ENCODE results near the gene MPZL2.
A peak's percentile ranks its signal among the peaks of the same experiment; 100 is the strongest.

Gene MPZL2

DNA sequence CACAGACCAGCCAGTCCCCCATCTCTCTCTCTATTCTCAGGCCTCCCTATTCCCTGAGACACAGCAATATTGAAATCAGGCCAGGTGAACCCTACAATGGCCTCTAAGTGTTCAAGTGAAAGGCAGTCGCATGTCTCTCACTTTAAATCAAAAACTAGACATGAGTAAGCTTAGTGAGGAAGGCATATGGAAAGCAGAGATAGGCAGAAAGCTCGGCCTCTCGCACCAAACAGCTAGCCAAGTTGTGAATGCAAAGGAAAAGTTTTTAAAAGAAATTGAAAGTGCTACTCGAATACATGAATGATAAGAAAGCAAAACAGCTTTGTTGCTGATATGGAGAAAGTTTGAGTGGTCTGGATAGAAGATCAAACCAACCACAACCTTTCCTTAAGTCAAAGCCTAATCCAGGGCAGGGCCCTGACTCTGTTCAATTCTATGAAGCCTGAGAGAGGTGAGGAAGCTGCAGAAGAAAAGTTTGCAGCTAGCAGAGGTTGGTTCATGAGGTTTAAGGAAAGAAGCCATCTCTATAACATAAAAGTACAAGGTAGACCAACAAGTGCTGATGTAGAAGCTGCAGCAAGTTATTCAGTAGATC lies 19.8 kb upstream of the MPZL2 start:
- no peak for FAIRE-seq
- no peak for DNase-seq (ENCODE audit: low spot score)

- DNase-seq (ENCODE audit: low spot score) (no peak), FAIRE-seq (no peak)
Measured at GRCh38 chr11:118283037-118283636, 19.0 kb upstream of the MPZL2 start.

DNA sequence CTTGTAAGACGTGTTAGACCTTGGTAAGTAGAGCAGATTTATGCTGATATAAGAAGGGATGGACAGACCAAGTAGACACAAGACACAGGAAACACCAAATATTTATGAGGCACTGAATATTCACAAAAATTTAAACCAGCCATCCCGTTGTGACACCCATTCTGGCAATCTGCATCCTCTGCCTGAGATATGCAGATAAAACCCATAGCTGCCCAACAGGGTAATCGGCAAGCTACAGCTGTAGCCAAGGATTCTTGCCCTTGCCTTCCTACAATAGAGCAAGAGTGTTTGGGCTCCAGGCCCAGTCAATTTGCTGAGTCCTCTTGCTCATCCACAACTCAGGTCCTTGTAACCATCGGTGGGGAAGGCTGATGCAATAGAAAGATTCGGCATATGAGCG lies 18.5 kb upstream of the MPZL2 start:
- FAIRE-seq (no peak), DNase-seq (ENCODE audit: low spot score) (no peak)

- DNase-seq (ENCODE audit: low spot score) (no peak), FAIRE-seq (no peak)
Measured at GRCh38 chr11:118281284-118281683, 17.2 kb upstream of the MPZL2 start.

DNA sequence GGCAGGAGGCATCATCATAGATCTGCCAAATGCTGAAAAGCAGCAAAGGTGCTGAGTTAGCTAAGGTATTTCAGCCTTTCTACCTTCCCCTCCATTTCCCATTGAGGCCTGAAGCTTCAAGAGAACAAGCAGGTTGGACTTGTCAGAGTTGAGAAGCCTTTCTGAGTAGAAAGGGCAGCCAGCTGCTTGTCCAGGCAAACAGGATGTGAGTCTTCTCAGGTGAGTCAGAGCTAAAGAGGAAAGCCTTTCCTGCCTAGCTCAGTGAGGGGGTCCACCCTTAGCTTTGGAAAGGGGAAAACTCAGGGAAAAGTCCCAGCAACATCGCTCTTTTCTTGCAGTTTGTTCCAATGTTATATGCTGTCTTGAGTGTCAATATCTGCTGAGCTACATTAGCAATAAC lies 13.2 kb upstream of the MPZL2 start:
- no peak for FAIRE-seq
- peak; percentile 11 for DNase-seq (ENCODE audit: low spot score)

GRCh38 chr11:118276422-118276821 lies 12.3 kb upstream of the MPZL2 start:
- FAIRE-seq: no peak

GRCh38 chr11:118275176-118275575 lies 11.1 kb upstream of the MPZL2 start:
- FAIRE-seq: no peak
- no peak for DNase-seq (ENCODE audit: low spot score)

More at GRCh38 chr11:118276422-118276821, 12.3 kb upstream of the MPZL2 start:
- DNase-seq (ENCODE audit: low spot score): no peak

- DNase-seq (ENCODE audit: low spot score): no peak
- no peak for FAIRE-seq
Measured at GRCh38 chr11:118274186-118274585, 10.1 kb upstream of the MPZL2 start.

- FAIRE-seq (no peak), DNase-seq (ENCODE audit: low spot score) (no peak)
Measured at GRCh38 chr11:118272001-118272400, 7.9 kb upstream of the MPZL2 start.

- no peak for FAIRE-seq
Measured at GRCh38 chr11:118267486-118267885, 3.4 kb upstream of the MPZL2 start.

GRCh38 chr11:118265954-118266353 lies 1.9 kb upstream of the MPZL2 start:
- DNase-seq (ENCODE audit: low spot score): no peak
- no peak for FAIRE-seq

More at GRCh38 chr11:118267486-118267885, 3.4 kb upstream of the MPZL2 start:
- DNase-seq (ENCODE audit: low spot score): no peak

- no peak for FAIRE-seq
- no peak for DNase-seq (ENCODE audit: low spot score)
Measured at GRCh38 chr11:118264569-118265465, 720 bp upstream of the MPZL2 start.

- DNase-seq (ENCODE audit: low spot score) (no peak), FAIRE-seq (no peak)
Measured at GRCh38 chr11:118263112-118263511, 985 bp downstream of the MPZL2 start.

DNA sequence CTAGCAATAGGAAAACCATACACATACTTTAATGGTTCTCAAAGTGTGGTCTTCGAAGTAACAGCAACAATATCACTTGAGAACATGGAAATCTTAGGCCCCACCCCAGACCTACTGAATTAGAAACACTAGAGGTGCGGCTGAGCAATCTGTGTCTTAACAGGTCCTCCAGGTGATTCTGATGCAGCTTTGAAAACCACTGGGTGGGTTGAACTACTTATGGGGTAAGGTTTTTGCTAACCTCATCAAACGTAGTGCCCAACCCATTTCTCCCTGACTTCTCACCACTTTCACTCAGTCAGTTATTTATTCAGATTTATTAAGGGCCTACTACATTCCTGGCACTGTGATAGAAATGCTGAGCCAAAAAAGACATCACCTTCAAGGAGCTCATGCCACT lies 3.7 kb downstream of the MPZL2 start:
- DNase-seq (ENCODE audit: low spot score): no peak
- FAIRE-seq: no peak

- DNase-seq (ENCODE audit: low spot score): no peak
- no peak for FAIRE-seq
Measured at GRCh38 chr11:118259138-118259537, 5.0 kb downstream of the MPZL2 start.

DNA sequence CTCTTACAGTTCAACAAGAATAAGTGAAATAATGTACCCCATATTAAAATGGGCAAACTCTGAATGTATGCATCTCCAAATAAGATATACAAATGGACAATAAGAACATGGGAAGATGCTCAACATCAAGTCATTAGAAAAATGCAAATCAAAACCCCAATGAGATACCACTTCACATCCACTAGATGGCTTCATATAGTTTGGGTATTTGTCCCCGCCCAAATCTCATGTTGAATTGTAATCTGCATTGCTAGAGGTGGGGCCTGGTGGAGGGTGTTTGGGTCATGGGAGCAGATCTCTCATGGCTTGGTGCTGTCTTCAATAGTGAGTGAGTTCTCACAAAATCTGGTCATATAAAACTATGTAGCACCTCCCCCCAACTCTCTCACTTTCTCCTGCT lies 5.7 kb downstream of the MPZL2 start:
- DNase-seq (ENCODE audit: low spot score): no peak
- no peak for FAIRE-seq

GRCh38 chr11:118252688-118253087 lies 11.4 kb downstream of the MPZL2 start:
- FAIRE-seq (no peak), DNase-seq (ENCODE audit: low spot score) (no peak)

- peak; percentile 70 for DNase-seq (ENCODE audit: low spot score)
- no peak for FAIRE-seq
Measured at GRCh38 chr11:118251858-118252652, 12.0 kb downstream of the MPZL2 start, which contains the start of gene MPZL3. TSS of gene MPZL3 (minus strand) at chr11:118252365. CDS start at chr11:118252294, 71 bp downstream.

- DNase-seq (ENCODE audit: low spot score) (no peak), FAIRE-seq (no peak)
Measured at GRCh38 chr11:118247041-118247440, 17.1 kb downstream of the MPZL2 start.

- no peak for FAIRE-seq
- DNase-seq (ENCODE audit: low spot score): no peak
Measured at GRCh38 chr11:118245936-118246562, 18.0 kb downstream of the MPZL2 start.
